NCI-H2171 (cell line): ENCODE results near the gene KCNIP4.

Experiments
- DNase-seq: peaks from one replicate; lab custom pipeline; 2025; lab: John Stamatoyannopoulos, UW

Gene KCNIP4

DNA sequence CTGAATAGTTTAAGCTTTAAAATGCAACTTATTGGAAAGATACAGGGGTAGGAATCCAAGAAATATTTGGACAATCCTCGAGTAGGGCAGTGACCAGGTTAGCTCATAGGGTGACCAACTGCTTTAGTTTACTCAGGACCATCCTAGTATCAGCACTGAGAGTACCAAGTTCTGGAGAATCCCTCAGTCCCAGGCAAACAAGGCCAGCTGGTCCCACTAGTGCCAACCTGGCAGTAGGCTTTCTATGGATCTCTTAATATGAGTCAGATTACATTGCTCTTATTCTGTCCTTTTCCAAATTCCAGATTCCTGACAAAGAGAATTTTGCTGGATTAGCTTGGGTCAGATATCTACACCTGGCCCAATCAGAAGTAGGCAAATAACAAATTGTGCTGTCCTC, 493.7 kb downstream of the KCNIP4 start:
- no peak for DNase-seq

- no peak for DNase-seq
These were observed 494.4 kb downstream of the KCNIP4 start for GRCh38 chr4:21454201-21454600.

DNA sequence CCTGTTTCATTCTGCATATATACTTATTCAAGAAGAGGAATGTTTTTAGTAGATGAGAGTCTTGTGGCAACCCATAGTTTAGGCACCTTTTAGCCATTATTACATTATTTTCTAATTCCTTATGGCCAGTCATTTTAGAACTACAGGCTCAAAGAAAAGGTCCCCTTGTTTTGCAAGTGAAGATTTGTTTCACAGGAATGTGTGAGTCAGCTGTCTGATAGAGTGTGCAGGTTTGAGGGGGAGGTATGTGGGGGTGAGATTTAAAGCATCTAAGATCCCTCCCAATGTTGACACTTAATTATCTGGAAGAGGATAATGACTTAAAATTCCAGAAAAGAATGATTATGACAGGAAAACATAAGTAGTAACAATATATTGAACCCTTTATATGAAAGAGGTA, 495.6 kb downstream of the KCNIP4 start:
- no peak for DNase-seq

DNA sequence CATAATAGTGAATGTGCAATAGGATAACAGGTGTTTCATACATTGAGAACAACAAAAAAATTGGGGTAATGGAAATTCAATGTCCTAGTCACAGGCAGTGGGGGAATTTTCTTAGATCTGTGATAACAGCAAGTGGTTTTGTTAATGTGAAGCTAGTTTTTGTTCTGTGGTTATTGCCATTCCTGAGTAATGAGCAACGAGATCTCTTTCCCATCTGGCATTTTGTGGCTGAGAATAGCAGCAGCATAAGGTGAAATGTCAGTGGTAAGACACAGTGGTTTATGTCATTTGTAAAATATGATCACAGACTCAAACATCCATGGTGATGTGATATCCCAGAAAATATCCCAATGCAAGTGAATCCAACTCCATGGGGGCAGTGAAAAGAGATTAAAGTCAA, 497.5 kb downstream of the KCNIP4 start:
- no peak for DNase-seq

DNA sequence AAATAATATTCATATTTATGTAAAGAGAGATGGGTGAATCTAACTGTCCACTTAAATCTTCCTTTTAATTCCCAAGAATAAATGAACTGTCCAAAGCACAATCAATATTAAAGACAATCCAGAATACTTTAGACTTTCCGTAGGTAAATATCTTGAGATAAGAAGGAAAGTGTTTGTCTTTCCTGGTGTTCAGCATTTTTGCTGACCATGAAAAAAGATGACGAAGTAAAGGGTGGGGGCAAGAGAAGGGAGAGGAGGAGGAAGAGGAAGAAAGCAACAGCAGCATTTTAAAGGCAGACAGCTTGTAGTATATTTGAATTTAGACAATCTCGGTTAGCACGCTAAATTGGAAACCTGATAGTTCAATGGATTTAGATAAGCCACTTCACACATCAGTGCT, 498.2 kb downstream of the KCNIP4 start:
- no peak for DNase-seq

- DNase-seq = no peak
These were observed 501.1 kb downstream of the KCNIP4 start for GRCh38 chr4:21447301-21448054.

DNA sequence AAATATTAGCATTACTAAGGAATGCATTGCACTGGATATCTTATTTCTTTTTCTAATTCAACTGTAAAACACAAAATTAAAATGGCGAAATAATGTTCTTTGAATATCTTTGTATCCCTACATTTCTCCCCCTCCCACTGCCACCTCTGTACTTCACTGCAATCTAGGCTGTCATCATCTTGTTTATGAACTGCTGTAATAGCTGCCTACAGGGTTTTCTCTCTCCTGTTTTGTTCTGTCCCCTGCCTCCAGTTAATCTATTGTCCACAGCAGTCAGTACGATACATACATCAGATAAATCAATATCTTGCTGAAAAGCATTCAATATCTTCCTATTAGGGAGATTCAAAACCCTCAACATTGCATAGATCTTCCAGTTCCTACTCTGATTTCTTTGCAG, 528.4 kb downstream of the KCNIP4 start:
- DNase-seq = no peak

- no peak for DNase-seq
These were observed 532.8 kb downstream of the KCNIP4 start for GRCh38 chr4:21415728-21416127.

DNA sequence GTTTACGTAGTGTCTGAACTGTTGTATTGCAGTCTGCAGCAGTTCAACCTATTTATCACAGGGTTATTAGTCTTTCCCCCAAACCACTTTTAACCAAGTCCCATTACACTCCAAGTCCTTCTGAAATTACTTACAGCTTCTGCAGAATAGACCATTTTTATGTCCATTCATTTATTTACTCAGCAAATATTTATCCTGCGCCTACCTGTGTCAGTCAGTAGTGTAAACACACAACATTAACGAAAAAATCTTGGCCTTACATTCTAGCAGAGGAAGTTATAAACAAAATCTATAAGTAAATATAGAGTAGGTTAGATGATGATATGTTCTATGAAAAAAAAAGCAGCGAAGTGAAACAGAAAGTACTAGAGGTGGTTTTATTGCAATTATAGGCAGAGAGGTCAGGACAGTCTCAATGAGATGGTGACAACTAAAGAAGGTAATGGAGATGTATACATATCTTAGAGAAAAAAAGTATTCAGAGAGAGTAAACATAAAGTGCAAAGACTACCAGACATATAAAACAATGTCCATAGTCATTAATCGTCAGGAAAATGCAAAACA, 534.7 kb downstream of the KCNIP4 start:
- DNase-seq = no peak

GRCh38 chr4:21411086-21411485, 537.5 kb downstream of the KCNIP4 start:
- DNase-seq = no peak

DNA sequence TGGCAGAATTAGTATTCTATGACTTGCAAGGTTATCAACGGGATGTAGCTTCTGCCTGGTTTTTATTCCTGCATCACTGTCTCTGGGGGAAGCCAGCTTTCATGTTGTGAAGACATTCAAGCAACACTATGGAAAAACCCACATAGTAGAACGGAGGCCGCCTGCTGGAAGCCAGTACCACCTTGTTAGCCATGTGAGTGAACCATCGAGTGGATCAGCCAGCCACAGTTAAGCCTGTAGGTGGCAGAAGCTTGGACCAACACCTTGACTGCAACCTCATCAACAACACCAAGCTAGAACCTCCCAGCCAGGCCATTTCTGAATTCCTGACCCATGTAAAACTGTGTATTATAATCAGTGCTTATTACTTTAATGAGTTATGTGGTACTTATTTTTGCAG, 538.2 kb downstream of the KCNIP4 start:
- DNase-seq = no peak

GRCh38 chr4:21387683-21388082, 560.9 kb downstream of the KCNIP4 start:
- DNase-seq = no peak

GRCh38 chr4:21386166-21386780, 562.3 kb downstream of the KCNIP4 start:
- no peak for DNase-seq

DNA sequence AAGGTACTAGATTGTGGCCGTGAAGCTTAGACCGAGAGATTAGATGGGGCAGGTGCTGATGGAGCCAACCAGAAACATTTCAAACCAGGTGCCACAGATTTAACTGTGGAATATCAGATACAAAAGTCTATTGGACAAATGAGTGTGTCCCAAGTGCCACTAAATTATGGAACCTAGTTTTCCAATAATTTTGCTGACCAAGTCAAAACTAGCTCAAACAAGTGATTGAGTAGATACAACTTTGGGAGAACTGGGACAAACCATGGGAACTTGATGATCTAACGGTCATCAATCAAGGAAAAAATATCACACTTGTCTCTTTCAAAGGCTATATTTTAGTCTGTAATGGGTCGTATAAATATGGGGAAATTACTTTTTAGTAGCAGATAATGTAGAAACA, 562.9 kb downstream of the KCNIP4 start:
- no peak for DNase-seq

- DNase-seq = no peak
These were observed 564.0 kb downstream of the KCNIP4 start for GRCh38 chr4:21384609-21385008.

- DNase-seq = no peak
These were observed 567.7 kb downstream of the KCNIP4 start for GRCh38 chr4:21380861-21381260.

DNA sequence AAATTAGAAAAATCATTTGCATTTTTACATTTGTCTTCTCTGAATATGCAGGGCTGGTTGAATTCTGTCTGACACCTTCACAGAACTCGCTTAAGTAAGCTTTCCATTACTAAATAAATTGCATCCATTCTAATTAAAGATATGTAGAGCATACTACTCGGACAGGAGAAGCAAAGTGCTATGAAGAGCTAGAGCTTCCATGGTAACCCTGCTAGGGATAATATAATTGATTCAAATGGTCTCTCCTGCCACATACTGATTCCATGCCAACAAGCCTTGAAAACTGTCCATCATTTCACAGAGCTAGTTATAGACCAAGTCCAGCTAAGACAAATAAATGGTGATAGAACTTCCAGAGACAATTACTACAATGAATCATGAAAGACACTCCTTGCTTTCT, 571.5 kb downstream of the KCNIP4 start:
- DNase-seq = no peak

DNA sequence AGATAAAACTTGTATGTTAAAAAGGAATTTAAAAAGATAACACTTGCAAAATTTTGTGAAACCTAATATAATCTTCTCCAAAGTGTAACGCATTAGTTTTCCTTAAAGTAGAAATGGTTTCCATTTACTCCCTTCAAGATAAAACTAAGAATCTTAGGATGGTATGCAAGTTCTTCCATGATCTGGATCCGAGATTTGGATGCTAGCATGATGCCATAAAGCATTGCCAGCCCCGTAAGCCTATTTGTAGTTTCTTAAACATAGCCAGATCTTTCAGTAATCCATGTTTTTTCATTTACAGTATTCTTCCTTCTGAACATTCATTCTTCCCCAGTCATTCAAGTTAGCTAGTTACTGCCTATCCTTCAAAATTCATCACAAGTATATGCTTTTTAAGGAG, 572.4 kb downstream of the KCNIP4 start:
- no peak for DNase-seq

- DNase-seq = no peak
These were observed 573.8 kb downstream of the KCNIP4 start for GRCh38 chr4:21374641-21375368.

DNA sequence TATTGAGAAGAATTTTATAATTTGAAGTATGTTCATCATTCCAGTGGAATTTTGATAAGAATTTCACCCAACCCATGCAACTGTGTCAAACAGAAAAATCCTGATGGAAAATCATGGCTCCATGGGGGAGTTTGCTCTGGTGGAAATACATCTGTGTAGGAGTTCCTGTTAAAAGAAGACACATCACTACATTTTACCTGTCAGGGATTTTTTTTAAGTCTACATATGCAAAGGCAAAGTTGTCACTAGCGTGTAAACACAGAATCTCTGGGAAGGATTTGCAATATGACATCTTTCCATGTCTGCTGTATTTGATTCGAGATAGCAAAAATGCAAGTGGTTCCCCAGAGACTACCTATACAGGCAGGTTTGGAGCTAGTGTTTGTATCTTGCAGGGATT, 581.0 kb downstream of the KCNIP4 start:
- no peak for DNase-seq

DNA sequence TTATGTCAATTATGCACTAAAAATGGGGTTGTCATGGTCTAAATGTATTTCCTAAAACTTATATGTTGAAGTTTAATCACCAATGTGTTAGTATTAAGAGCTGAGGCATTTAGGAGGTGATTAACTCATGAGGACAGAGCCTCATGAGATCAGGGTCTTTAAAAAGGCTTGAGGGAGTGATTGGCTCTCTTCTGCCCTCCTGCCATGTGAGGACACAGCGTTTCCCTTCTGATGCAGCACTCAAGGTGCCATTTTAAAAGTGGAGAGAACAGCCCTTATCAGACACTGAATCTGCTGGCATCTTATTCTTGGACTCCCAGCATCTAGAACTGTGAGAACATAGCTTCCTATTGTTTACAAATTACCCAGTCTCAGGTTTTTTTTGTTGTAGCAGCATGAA, 581.7 kb downstream of the KCNIP4 start:
- no peak for DNase-seq

DNA sequence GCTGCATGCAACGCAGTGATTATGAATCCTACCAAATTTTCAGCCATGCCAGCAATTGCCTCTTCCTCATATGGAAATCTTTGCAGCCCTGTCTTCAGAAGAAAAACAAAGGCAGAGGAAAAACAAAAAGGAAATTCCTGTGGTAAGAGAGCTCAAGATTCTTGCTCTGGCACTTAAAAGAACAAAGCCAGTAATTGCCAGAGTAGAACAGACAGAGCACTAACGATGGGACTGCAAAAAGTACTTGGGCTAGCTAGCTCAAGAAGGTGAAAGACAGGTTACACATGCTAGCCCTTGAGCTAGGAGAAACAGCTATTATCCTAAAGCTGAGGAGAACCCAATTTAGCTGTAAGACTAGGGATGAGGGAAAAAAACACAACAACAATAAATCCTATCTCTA, 582.3 kb downstream of the KCNIP4 start:
- no peak for DNase-seq

- DNase-seq = no peak
These were observed 584.9 kb downstream of the KCNIP4 start for GRCh38 chr4:21363701-21364100.
